HUES6 (cell line): ENCODE data around the gene CAMK1D.

Experiments used
- H3K27ac ChIP-seq: 2 replicates; pipeline ENCODE4 v1.7.0; 2013; ENCODE audit warnings: low read depth, mild to moderate bottlenecking, low read length, inconsistent platforms
- H3K27me3 ChIP-seq: 2 replicates; pipeline ENCODE4 v1.6.1; 2013; ENCODE audit warnings: low read length; ENCODE audit not compliant: control insufficient read depth, insufficient read depth
- H3K36me3 ChIP-seq: 2 replicates; pipeline ENCODE4 v1.6.1; 2013; ENCODE audit warnings: low read length; ENCODE audit not compliant: control insufficient read depth, insufficient read depth
- H3K4me1 ChIP-seq: 2 replicates; pipeline ENCODE4 v1.6.1; 2013; ENCODE audit warnings: low read length; ENCODE audit not compliant: control insufficient read depth, insufficient read depth
- H3K4me3 ChIP-seq: 2 replicates; pipeline ENCODE4 v1.5.1; 2013; ENCODE audit warnings: low read depth, low read length
- H3K9ac ChIP-seq: one replicate; pipeline ENCODE4 v1.6.1; 2013; ENCODE audit warnings: mild to moderate bottlenecking, low read length
- H3K9me3 ChIP-seq: 2 replicates; pipeline ENCODE4 v1.6.1; 2013; ENCODE audit warnings: low read depth, low read length; ENCODE audit not compliant: control insufficient read depth, insufficient read depth

The CAMK1D gene

GRCh38 chr10:12501324-12501723 lies 152.0 kb downstream of the CAMK1D start:
- Histone ChIP-seq H3K27me3 (no peaks in the 10 kb centered on the region), H3K36me3 (no peaks in the 10 kb centered on the region), H3K4me1 (peaks cover 25% of the 10 kb centered on the region), H3K9me3 (0 out of 2 replicates have a peak, but pooled peaks cover 3% of the 10 kb centered on the region), H3K4me3 (no peak overlapping the region), H3K9ac (no peak overlapping the region), H3K27ac (no peak overlapping the region)

GRCh38 chr10:12501841-12502525 lies 152.6 kb downstream of the CAMK1D start:
- H3K4me3 ChIP-seq = no peak overlapping the region
- no peak overlapping the region for H3K9ac ChIP-seq
- 0 out of 2 replicates have a peak, but pooled peaks cover 3% of the 10 kb centered on the region for H3K9me3 ChIP-seq
- no peaks in the 10 kb centered on the region for H3K27me3 ChIP-seq
- peaks cover 25% of the 10 kb centered on the region for H3K4me1 ChIP-seq
- no peak overlapping the region for H3K27ac ChIP-seq
- H3K36me3 ChIP-seq = no peaks in the 10 kb centered on the region

- Histone ChIP-seq H3K36me3 (no peaks in the 10 kb centered on the region), H3K4me1 (peaks cover 25% of the 10 kb centered on the region), H3K4me3 (no peak overlapping the region), H3K9me3 (0 out of 2 replicates have a peak, but pooled peaks cover 1% of the 10 kb centered on the region), H3K27ac (no peak overlapping the region), H3K27me3 (no peaks in the 10 kb centered on the region), H3K9ac (no peak overlapping the region)
Measured at GRCh38 chr10:12502526-12503274, 153.4 kb downstream of the CAMK1D start.

- Histone ChIP-seq H3K36me3 (no peaks in the 10 kb centered on the region), H3K9ac (no peak overlapping the region), H3K27ac (no peak overlapping the region), H3K4me1 (peaks cover 25% of the 10 kb centered on the region), H3K9me3 (no peaks in the 10 kb centered on the region; the same call in 1 of the 2 replicates), H3K27me3 (no peaks in the 10 kb centered on the region), H3K4me3 (no peak overlapping the region)
Measured at GRCh38 chr10:12503311-12503710, 154.0 kb downstream of the CAMK1D start.

- no peak overlapping the region for H3K27ac ChIP-seq
- no peaks in the 10 kb centered on the region for H3K36me3 ChIP-seq
- H3K9ac ChIP-seq = no peak overlapping the region
- H3K9me3 ChIP-seq = no peaks in the 10 kb centered on the region; the same call in 1 of the 2 replicates
- no peak overlapping the region for H3K4me3 ChIP-seq
- no peaks in the 10 kb centered on the region for H3K27me3 ChIP-seq
- H3K4me1 ChIP-seq = peaks cover 19% of the 10 kb centered on the region
Measured at GRCh38 chr10:12504176-12504575, 154.8 kb downstream of the CAMK1D start.

GRCh38 chr10:12504628-12505027 lies 155.3 kb downstream of the CAMK1D start:
- Histone ChIP-seq H3K9me3 (no peaks in the 10 kb centered on the region; the same call in 1 of the 2 replicates), H3K27me3 (no peaks in the 10 kb centered on the region), H3K4me3 (no peak overlapping the region), H3K27ac (no peak overlapping the region), H3K36me3 (no peaks in the 10 kb centered on the region), H3K9ac (no peak overlapping the region), H3K4me1 (peaks cover 14% of the 10 kb centered on the region)

GRCh38 chr10:12505683-12506082 lies 156.3 kb downstream of the CAMK1D start:
- Histone ChIP-seq H3K27ac (no peak overlapping the region), H3K9ac (no peak overlapping the region)

GRCh38 chr10:12507165-12507850 lies 158.0 kb downstream of the CAMK1D start:
- Histone ChIP-seq H3K27me3 (no peaks in the 10 kb centered on the region), H3K4me3 (no peak overlapping the region)

More at GRCh38 chr10:12505683-12506082, 156.3 kb downstream of the CAMK1D start:
- Histone ChIP-seq H3K9me3 (no peaks in the 10 kb centered on the region; the same call in 1 of the 2 replicates), H3K27me3 (no peaks in the 10 kb centered on the region), H3K4me1 (peaks cover 13% of the 10 kb centered on the region), H3K36me3 (no peaks in the 10 kb centered on the region), H3K4me3 (no peak overlapping the region)

GRCh38 chr10:12508165-12508564 lies 158.8 kb downstream of the CAMK1D start:
- H3K4me1 ChIP-seq = peaks cover 3% of the 10 kb centered on the region; the same call in 1 of the 2 replicates
- H3K27me3 ChIP-seq = no peaks in the 10 kb centered on the region
- H3K36me3 ChIP-seq = no peaks in the 10 kb centered on the region

More at GRCh38 chr10:12507165-12507850, 158.0 kb downstream of the CAMK1D start:
- H3K9ac ChIP-seq = no peak overlapping the region
- H3K4me1 ChIP-seq = peaks cover 3% of the 10 kb centered on the region; the same call in 1 of the 2 replicates
- H3K27ac ChIP-seq = no peak overlapping the region
- no peaks in the 10 kb centered on the region; the same call in 1 of the 2 replicates for H3K9me3 ChIP-seq
- no peaks in the 10 kb centered on the region for H3K36me3 ChIP-seq

GRCh38 chr10:12509016-12509793 lies 159.9 kb downstream of the CAMK1D start:
- H3K4me3 ChIP-seq = no peak overlapping the region
- no peaks in the 10 kb centered on the region; the same call in 1 of the 2 replicates for H3K9me3 ChIP-seq
- no peaks in the 10 kb centered on the region for H3K36me3 ChIP-seq
- no peak overlapping the region for H3K9ac ChIP-seq
- H3K4me1 ChIP-seq = peaks cover 3% of the 10 kb centered on the region; the same call in 1 of the 2 replicates
- no peak overlapping the region for H3K27ac ChIP-seq
- H3K27me3 ChIP-seq = no peaks in the 10 kb centered on the region

More at GRCh38 chr10:12508165-12508564, 158.8 kb downstream of the CAMK1D start:
- H3K4me3 ChIP-seq = no peak overlapping the region
- no peak overlapping the region for H3K9ac ChIP-seq
- no peaks in the 10 kb centered on the region; the same call in 1 of the 2 replicates for H3K9me3 ChIP-seq
- no peak overlapping the region for H3K27ac ChIP-seq
